Activated CD4-positive, alpha-beta T cell treated with anti-CD3 and anti-CD28 coated beads for 48 hours (primary cell): ENCODE results near the gene PCDHGC5.

Experiments
- DNase-seq: peaks from one replicate; pipeline ENCODE4 v3.0.0-alpha.2; 2020

Gene PCDHGC5

GRCh38 chr5:141488591-141489561, at the start of gene PCDHGC5:
Gene PCDHGC5 (plus strand): TSS chr5:141489081. CDS start chr5:141489241, 160 bp downstream.
- no peak for DNase-seq

GRCh38 chr5:141439411-141440141, 49.3 kb upstream of the PCDHGC5 start:
- DNase-seq, result no peak

- DNase-seq, result no peak
These were observed 48.5 kb upstream of the PCDHGC5 start for GRCh38 chr5:141440341-141440740.

GRCh38 chr5:141441571-141442170, 47.2 kb upstream of the PCDHGC5 start:
- DNase-seq, result no peak

- DNase-seq, result no peak
These were observed 23.5 kb upstream of the PCDHGC5 start for GRCh38 chr5:141465351-141465750.

GRCh38 chr5:141475625-141476131, 13.2 kb upstream of the PCDHGC5 start, which contains the start of gene PCDHGC3:
Gene PCDHGC3 (plus strand): TSS chr5:141475966. CDS start chr5:141476117, 151 bp downstream.
- peak; percentile 75 for DNase-seq

GRCh38 chr5:141476132-141476911, 12.6 kb upstream of the PCDHGC5 start:
- no peak for DNase-seq

GRCh38 chr5:141477044-141477575, 11.8 kb upstream of the PCDHGC5 start:
- DNase-seq, result no peak

GRCh38 chr5:141477815-141478214, 11.1 kb upstream of the PCDHGC5 start:
- no peak for DNase-seq

- no peak for DNase-seq
These were observed 10.4 kb upstream of the PCDHGC5 start for GRCh38 chr5:141478321-141478945.

- DNase-seq, result no peak
These were observed 9.1 kb upstream of the PCDHGC5 start for GRCh38 chr5:141479776-141480175.

GRCh38 chr5:141483902-141484301, 5.0 kb upstream of the PCDHGC5 start:
- DNase-seq, result no peak

GRCh38 chr5:141484310-141484640, 4.6 kb upstream of the PCDHGC5 start:
- DNase-seq, result no peak

GRCh38 chr5:141484641-141485311, 4.1 kb upstream of the PCDHGC5 start, which contains the start of gene PCDHGC4:
Gene PCDHGC4 (plus strand): TSS chr5:141485030. CDS start chr5:141485174, 144 bp downstream.
- DNase-seq, result no peak

- no peak for DNase-seq
These were observed 3.4 kb upstream of the PCDHGC5 start for GRCh38 chr5:141485321-141486055.

GRCh38 chr5:141486091-141486490, 2.8 kb upstream of the PCDHGC5 start:
- no peak for DNase-seq

GRCh38 chr5:141487131-141487530, 1.8 kb upstream of the PCDHGC5 start:
- no peak for DNase-seq

- no peak for DNase-seq
These were observed 960 bp downstream of the PCDHGC5 start for GRCh38 chr5:141489841-141490240.

- DNase-seq, result no peak
These were observed 1.4 kb downstream of the PCDHGC5 start for GRCh38 chr5:141490271-141490670.

GRCh38 chr5:141490771-141491170, 1.9 kb downstream of the PCDHGC5 start:
- DNase-seq, result no peak
